Chondrocyte (in vitro differentiated cells): ENCODE measurements around the gene VCP. TPM values are rescaled to one million over a fixed set of nuclear protein-coding genes. Genes with fewer than 3 reads are reported as not detected.

Experiments
- DNase-seq: peaks from one replicate; pipeline ENCODE4 v3.0.0; 2021; ENCODE audit warnings: mixed read lengths, low spot score
- H3K27ac Mint-ChIP-seq: one replicate; pipeline ENCODE4 v1.8.0; 2021; ENCODE audit warnings: mild to moderate bottlenecking, moderate library complexity, mixed read lengths; ENCODE audit not compliant: unreplicated experiment
- H3K27me3 Mint-ChIP-seq: 2 replicates; pipeline ENCODE4 v1.8.0; 2021; ENCODE audit warnings: low read depth, mixed read lengths
- H3K36me3 Mint-ChIP-seq: 2 replicates; pipeline ENCODE4 v1.8.0; 2021; ENCODE audit warnings: low read depth, mixed read lengths
- H3K4me1 Mint-ChIP-seq: 2 replicates; pipeline ENCODE4 v1.8.0; 2021; ENCODE audit warnings: low read depth, mild to moderate bottlenecking, mixed read lengths
- H3K4me3 Mint-ChIP-seq: one replicate; pipeline ENCODE4 v1.8.0; 2021; ENCODE audit warnings: mild to moderate bottlenecking, moderate library complexity, mixed read lengths; ENCODE audit not compliant: unreplicated experiment
- H3K9me3 Mint-ChIP-seq: 2 replicates; pipeline ENCODE4 v1.8.0; 2021; ENCODE audit warnings: low read depth, mixed read lengths
- total RNA-seq: library from RNA; stranded (reverse); gene quantifications from 3 replicates; pipeline ENCODE4 v1.2.1, GENCODE V29; 2021
- TF ChIP-seq, protein P1 (sequence below): fragments of 200-600 bp; sonication (generic); IDR thresholded peaks from 2 replicates; pipeline ENCODE4 v1.5.0; 2021; ENCODE audit warnings: antibody characterized with exemption, mild to moderate bottlenecking, moderate library complexity

Gene VCP
- total RNA-seq, 1 donor from 2014 or later, result 254 TPM

DNA sequence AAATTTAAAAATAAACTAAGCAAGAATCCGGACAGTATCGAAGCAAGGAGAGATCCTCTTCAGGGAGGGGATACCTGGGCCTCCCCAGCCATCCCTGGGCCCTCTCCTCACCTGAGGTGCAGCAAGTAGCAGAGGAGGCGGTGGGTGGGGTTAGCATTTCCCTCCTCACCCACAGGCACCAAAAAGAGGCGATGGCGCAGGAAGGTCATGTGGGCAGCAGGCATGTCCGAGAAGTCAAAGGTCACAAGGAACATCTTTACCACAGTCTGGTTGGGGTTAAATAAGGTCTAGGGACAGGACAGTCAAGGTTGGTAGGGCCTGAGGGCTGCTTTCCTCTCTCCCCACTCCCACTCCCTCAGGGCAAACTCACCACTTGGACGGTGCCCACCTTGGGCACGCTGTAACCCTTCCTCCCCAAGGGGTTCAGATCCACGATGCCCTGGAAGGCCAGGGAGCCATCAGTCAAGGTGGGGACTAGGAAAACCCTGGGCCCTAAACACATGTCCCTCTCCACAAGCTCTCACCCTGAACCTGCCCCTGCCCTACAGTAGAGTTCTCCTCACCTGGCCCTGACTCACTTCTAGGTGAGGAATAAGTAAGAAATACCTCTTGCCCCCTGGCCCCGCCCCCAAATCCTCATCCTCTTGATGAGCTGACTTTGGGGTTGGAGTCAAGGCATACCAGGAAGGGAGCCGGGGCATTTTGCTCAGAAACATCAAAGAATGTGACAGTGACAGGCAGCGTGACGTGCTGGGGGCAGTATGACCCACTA, 33.3 kb upstream of the VCP start:
- Mint-ChIP-seq H3K36me3 (peaks cover 21% of the 10 kb centered on the region), H3K4me1 (peaks cover 49% of the 10 kb centered on the region), H3K27me3 (no peaks in the 10 kb centered on the region), H3K4me3 (no peak overlapping the region), H3K9me3 (no peaks in the 10 kb centered on the region), H3K27ac (peak overlapping the region; percentile 15)
- TF ChIP-seq, protein P1, sequence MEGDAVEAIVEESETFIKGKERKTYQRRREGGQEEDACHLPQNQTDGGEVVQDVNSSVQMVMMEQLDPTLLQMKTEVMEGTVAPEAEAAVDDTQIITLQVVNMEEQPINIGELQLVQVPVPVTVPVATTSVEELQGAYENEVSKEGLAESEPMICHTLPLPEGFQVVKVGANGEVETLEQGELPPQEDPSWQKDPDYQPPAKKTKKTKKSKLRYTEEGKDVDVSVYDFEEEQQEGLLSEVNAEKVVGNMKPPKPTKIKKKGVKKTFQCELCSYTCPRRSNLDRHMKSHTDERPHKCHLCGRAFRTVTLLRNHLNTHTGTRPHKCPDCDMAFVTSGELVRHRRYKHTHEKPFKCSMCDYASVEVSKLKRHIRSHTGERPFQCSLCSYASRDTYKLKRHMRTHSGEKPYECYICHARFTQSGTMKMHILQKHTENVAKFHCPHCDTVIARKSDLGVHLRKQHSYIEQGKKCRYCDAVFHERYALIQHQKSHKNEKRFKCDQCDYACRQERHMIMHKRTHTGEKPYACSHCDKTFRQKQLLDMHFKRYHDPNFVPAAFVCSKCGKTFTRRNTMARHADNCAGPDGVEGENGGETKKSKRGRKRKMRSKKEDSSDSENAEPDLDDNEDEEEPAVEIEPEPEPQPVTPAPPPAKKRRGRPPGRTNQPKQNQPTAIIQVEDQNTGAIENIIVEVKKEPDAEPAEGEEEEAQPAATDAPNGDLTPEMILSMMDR, result no peak
- no peak for DNase-seq

DNA sequence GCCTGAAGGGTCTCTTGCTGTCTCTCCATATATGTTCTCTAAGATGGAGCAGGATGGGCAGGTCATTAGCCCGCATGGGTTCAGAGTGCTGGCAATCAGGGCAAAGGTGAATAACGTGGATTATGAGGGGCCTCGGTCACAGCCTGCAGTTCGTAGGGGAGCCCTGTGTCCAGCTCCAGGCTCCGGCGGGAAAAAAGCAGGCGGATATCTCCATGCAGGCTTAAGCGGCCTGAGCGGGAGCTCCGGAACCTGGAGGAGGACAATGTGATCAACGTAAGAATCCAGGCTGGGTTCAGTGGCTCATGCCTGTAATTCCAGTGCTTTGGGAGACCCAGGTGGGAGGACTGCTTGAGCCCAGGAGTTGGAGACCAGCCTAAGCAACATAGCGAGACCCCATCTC, 32.7 kb upstream of the VCP start:
- peak overlapping the region; percentile 14 for H3K27ac Mint-ChIP-seq
- peaks cover 43% of the 10 kb centered on the region for H3K4me1 Mint-ChIP-seq
- peaks cover 26% of the 10 kb centered on the region for H3K36me3 Mint-ChIP-seq
- TF ChIP-seq, protein P1, result no peak
- no peaks in the 10 kb centered on the region for H3K9me3 Mint-ChIP-seq
- H3K4me3 Mint-ChIP-seq, result no peak overlapping the region
- H3K27me3 Mint-ChIP-seq, result no peaks in the 10 kb centered on the region
- no peak for DNase-seq

DNA sequence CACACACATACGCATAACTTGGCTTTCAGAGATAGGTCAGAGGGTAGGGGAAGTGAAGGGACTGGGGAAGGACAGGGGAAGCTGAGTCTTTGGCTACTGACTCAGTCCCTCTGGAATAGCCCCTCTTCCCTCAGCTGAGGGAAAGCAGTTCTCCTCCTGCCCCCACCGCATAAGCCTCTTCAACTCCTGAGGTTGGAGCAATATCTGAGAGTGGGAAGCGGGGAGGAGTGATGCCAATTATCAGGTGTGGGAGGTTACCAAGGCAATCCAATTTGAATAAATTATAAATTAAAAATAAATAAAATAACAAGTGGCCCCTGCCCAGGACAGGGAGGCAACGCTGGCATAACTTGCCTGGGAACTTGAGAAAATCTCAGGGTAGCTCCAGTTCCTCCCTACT, 32.2 kb upstream of the VCP start:
- Mint-ChIP-seq H3K4me3 (no peak overlapping the region), H3K4me1 (peaks cover 37% of the 10 kb centered on the region), H3K9me3 (no peaks in the 10 kb centered on the region), H3K36me3 (peaks cover 27% of the 10 kb centered on the region), H3K27me3 (no peaks in the 10 kb centered on the region), H3K27ac (peak overlapping the region; percentile 99)
- TF ChIP-seq, protein P1, result no peak
- no peak for DNase-seq

DNA sequence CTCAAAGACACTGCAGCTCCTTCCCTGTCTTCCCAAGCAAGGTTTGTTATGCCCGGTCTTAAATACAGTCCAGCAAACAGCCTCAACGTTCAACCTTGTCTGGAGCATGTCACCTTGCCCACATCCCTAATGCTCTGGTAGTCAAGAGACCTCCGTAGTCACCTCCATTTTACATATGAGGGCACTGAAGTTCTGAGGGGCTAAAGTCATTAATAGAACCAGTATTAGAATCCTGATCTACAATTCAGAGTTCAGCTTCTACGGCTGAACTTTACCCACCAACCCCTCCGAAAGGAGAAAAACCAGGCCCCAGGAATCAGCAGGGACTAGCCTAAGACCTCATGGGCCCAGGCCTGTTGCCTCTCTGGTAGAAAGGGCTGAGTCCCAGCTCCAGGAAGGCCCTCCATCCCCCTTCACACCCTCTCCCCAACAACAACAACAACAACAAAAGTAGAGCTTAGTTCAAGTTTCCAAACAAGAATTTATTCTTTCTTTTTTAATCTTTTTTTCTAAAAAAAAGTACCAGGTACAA, 31.3 kb upstream of the VCP start:
- H3K27ac Mint-ChIP-seq, result peak overlapping the region; percentile 99
- peaks cover 28% of the 10 kb centered on the region for H3K36me3 Mint-ChIP-seq
- peaks cover 29% of the 10 kb centered on the region for H3K4me1 Mint-ChIP-seq
- H3K27me3 Mint-ChIP-seq, result no peaks in the 10 kb centered on the region
- TF ChIP-seq, protein P1, result no peak
- DNase-seq, result no peak
- H3K9me3 Mint-ChIP-seq, result no peaks in the 10 kb centered on the region
- H3K4me3 Mint-ChIP-seq, result peak overlapping the region; percentile 96

DNA sequence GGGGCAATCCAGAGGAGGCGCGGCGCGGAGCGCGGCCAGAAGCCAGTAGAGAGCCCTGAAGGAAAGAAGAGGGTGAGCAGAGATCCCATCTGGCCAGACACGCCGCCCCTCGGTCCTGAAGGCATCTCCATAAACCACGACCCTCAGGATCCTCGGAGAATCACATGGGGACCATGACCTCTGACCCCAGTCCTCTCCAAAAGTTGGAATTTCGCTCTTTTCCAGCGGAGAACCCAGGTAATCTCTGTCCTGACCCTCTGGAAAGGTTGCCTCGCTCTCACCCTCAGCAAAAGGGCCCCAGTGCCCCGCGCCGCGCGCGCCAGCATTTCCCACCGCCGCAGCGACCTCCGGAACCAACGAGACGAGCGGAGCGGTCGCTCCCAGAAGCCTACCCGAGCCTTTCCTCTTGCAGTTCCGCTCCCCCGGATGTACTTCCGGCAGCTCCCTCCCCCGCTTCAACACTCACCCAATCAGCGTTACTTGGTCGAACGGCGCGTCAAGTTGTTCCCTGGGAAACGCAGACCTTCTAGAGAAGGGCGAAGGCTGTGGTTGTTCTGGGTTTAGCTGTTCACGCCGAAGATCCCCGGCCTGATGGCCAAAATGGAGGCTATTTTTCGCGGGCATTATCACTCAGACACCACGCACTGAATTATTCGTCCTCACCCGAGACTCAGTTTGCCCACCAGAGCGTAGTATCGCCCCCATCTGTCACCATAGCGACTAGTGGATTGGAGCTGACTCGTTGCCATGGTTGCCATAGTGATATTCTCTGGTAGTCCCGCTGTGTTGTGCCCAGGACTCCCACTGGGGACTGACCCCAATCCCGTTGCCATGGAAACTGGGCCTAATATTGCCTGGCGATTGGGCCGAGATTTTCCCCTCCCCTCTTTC, 30.6 kb upstream of the VCP start, which contains the start of gene STOML2:
Gene STOML2, minus strand, starts transcription at position 363 of the 891 bp plus-strand sequence. Its CDS starts 37 bp downstream, at position 326.
- H3K27me3 Mint-ChIP-seq, result no peaks in the 10 kb centered on the region
- H3K9me3 Mint-ChIP-seq, result no peaks in the 10 kb centered on the region
- TF ChIP-seq, protein P1, result no peak
- H3K36me3 Mint-ChIP-seq, result peaks cover 24% of the 10 kb centered on the region
- peak; percentile 97 for DNase-seq
- H3K4me1 Mint-ChIP-seq, result peaks cover 27% of the 10 kb centered on the region
- peak within 1 kb of the TSS; percentile 99 for H3K27ac Mint-ChIP-seq
- H3K4me3 Mint-ChIP-seq, result peak within 1 kb of the TSS; percentile 96
